H1 (cell line): ENCODE measurements around the gene PHACTR1. TPM values are rescaled to one million over a fixed set of nuclear protein-coding genes. Genes with fewer than 3 reads are reported as not detected.

ENCODE experiments used
- ASH2L ChIP-seq: fragments of 200-600, 300-600 bp; sonication (generic); IDR thresholded peaks from one replicate; pipeline ENCODE4 v1.7.1; 2017; ENCODE audit warnings: low read length
- CTCF ChIP-seq, 3 experiments: IDR thresholded peaks; 1 replicate in 2 of 3; 2 replicates in 1 of 3; pipeline versions ENCODE4 v1.5.1 to v1.6.1; 2011; ENCODE audit warnings: low read length in 3 of 3, mild to moderate bottlenecking in 3 of 3, inconsistent platforms in 2 of 3, low read depth in 1 of 3, moderate library complexity in 1 of 3; ENCODE audit not compliant: insufficient read depth in 1 of 3; ENCODE audit errors: control extremely low read depth in 1 of 3
- EGR1 ChIP-seq: IDR thresholded peaks from 2 replicates; pipeline ENCODE4 v1.6.1; 2011; ENCODE audit warnings: low read depth, low read length, borderline replicate concordance
- KDM5A ChIP-seq: fragments of 200-600 bp; IDR thresholded peaks from 2 replicates; pipeline ENCODE4 v1.7.1; 2012; ENCODE audit warnings: mild to moderate bottlenecking, low read length, inconsistent platforms, mixed read lengths
- RFX5 ChIP-seq: IDR thresholded peaks from 2 replicates; pipeline ENCODE4 v1.6.1; 2011; ENCODE audit warnings: low read depth, low read length, improper control_type of control experiment, borderline replicate concordance
- SP2 ChIP-seq: IDR thresholded peaks from 2 replicates; pipeline ENCODE4 v1.6.1; 2012; ENCODE audit warnings: mild to moderate bottlenecking, low read length, inconsistent platforms
- TCF12 ChIP-seq: IDR thresholded peaks from 2 replicates; pipeline ENCODE4 v1.6.1; 2011; ENCODE audit warnings: low read depth, mild to moderate bottlenecking, low read length
- polyA plus RNA-seq, 7 experiments: library from polyadenylated mRNA; depleted of rRNA in 3 of 7; stranded (reverse) in 5 of 7; unstranded in 2 of 7; fragments of >200 nt in 5 of 7; fragments of 200-250 nt in 2 of 7; gene quantifications; 1 replicate in 5 of 7; 2 replicates in 1 of 7; 4 replicates in 1 of 7; pipeline versions ENCODE4 v1.2.1 to v1.2.3, GENCODE V29; 2011 to 2013; ENCODE audit warnings: missing spikeins in 2 of 7, mixed read lengths in 2 of 7
- total RNA-seq: library from RNA; stranded (reverse); fragmentation: NEBNext Ultra II Directional; extraction: Animal tissue kit (Norgen Biotek cat#: 25700); gene quantifications from 2 replicates; pipeline ENCODE4 v1.2.1, GENCODE V29; 2021
- TF ChIP-seq, protein P1 (sequence below): fragments of 300-600 bp; sonication (generic); IDR thresholded peaks from 2 replicates; pipeline ENCODE4 v1.7.1; 2012; ENCODE audit warnings: low read length, moderate library complexity, mild to moderate bottlenecking, inconsistent platforms; ENCODE audit not compliant: insufficient replicate concordance

The PHACTR1 gene
- total and polyA plus RNA-seq, 2 of the 8 experiments (the other 6 are each of a cell fraction or from before 2014, with no cell fraction given): 3.9 to 17.1 TPM

DNA sequence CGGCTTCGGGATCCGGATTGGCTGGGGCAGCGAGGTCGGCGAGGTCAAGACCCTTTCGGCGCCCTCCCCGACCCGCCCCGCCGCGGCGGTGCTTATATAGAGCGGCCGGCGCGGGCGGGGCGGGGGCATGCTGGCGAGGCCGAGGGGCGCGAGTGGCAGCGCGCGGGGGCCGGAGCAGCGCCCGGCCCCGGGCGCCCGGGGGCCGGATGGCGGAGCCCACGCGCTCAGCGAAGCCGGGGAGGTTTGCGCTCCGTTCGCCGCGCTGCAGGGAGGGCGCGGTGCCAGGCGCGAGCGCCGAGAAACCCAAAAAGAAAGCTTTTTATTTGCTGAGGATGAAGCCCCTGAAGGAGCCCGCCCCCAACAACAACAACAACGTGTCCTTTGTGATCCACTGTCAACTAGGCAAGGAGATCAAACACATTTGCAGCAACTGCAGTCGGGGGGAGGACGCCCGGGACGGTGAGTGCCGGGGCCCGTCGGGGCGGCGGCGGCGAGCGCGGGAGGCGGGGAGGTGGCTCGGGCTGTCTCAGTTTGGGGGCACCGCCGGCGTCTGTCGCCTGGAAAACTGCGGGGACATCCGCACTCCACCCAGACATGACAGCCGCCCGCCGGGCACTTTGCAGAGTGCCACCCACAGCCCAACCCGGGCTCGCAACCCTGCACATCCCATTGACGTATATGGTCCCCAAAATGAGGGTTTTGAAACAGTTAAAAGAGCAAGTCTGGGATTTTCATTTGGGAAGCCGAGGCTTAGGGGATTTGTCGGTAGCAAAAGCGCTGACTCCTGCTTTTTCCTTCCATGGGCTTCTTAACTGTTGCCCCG is 297.3 kb downstream of the PHACTR1 start (continued):
- TF ChIP-seq, protein P1, sequence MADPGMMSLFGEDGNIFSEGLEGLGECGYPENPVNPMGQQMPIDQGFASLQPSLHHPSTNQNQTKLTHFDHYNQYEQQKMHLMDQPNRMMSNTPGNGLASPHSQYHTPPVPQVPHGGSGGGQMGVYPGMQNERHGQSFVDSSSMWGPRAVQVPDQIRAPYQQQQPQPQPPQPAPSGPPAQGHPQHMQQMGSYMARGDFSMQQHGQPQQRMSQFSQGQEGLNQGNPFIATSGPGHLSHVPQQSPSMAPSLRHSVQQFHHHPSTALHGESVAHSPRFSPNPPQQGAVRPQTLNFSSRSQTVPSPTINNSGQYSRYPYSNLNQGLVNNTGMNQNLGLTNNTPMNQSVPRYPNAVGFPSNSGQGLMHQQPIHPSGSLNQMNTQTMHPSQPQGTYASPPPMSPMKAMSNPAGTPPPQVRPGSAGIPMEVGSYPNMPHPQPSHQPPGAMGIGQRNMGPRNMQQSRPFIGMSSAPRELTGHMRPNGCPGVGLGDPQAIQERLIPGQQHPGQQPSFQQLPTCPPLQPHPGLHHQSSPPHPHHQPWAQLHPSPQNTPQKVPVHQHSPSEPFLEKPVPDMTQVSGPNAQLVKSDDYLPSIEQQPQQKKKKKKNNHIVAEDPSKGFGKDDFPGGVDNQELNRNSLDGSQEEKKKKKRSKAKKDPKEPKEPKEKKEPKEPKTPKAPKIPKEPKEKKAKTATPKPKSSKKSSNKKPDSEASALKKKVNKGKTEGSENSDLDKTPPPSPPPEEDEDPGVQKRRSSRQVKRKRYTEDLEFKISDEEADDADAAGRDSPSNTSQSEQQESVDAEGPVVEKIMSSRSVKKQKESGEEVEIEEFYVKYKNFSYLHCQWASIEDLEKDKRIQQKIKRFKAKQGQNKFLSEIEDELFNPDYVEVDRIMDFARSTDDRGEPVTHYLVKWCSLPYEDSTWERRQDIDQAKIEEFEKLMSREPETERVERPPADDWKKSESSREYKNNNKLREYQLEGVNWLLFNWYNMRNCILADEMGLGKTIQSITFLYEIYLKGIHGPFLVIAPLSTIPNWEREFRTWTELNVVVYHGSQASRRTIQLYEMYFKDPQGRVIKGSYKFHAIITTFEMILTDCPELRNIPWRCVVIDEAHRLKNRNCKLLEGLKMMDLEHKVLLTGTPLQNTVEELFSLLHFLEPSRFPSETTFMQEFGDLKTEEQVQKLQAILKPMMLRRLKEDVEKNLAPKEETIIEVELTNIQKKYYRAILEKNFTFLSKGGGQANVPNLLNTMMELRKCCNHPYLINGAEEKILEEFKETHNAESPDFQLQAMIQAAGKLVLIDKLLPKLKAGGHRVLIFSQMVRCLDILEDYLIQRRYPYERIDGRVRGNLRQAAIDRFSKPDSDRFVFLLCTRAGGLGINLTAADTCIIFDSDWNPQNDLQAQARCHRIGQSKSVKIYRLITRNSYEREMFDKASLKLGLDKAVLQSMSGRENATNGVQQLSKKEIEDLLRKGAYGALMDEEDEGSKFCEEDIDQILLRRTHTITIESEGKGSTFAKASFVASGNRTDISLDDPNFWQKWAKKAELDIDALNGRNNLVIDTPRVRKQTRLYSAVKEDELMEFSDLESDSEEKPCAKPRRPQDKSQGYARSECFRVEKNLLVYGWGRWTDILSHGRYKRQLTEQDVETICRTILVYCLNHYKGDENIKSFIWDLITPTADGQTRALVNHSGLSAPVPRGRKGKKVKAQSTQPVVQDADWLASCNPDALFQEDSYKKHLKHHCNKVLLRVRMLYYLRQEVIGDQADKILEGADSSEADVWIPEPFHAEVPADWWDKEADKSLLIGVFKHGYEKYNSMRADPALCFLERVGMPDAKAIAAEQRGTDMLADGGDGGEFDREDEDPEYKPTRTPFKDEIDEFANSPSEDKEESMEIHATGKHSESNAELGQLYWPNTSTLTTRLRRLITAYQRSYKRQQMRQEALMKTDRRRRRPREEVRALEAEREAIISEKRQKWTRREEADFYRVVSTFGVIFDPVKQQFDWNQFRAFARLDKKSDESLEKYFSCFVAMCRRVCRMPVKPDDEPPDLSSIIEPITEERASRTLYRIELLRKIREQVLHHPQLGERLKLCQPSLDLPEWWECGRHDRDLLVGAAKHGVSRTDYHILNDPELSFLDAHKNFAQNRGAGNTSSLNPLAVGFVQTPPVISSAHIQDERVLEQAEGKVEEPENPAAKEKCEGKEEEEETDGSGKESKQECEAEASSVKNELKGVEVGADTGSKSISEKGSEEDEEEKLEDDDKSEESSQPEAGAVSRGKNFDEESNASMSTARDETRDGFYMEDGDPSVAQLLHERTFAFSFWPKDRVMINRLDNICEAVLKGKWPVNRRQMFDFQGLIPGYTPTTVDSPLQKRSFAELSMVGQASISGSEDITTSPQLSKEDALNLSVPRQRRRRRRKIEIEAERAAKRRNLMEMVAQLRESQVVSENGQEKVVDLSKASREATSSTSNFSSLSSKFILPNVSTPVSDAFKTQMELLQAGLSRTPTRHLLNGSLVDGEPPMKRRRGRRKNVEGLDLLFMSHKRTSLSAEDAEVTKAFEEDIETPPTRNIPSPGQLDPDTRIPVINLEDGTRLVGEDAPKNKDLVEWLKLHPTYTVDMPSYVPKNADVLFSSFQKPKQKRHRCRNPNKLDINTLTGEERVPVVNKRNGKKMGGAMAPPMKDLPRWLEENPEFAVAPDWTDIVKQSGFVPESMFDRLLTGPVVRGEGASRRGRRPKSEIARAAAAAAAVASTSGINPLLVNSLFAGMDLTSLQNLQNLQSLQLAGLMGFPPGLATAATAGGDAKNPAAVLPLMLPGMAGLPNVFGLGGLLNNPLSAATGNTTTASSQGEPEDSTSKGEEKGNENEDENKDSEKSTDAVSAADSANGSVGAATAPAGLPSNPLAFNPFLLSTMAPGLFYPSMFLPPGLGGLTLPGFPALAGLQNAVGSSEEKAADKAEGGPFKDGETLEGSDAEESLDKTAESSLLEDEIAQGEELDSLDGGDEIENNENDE: no peak
- TF ChIP-seq CTCF (IDR thresholded peaks at IDR 0.05; ENCODE audit: control extremely low read depth in 1 of 3, insufficient read depth in 1 of 3, low read depth in 1 of 3, low read length in 3 of 3): no peak
- TF ChIP-seq EGR1: no peak
- TF ChIP-seq ASH2L: peak; percentile 18
- TF ChIP-seq TCF12: no peak
- TF ChIP-seq KDM5A: no peak
- TF ChIP-seq SP2: no peak
- no peak for TF ChIP-seq RFX5
